Activated CD4-positive, alpha-beta T cell treated with anti-CD3 and anti-CD28 coated beads for 1 hour (primary cell): ENCODE results near the gene RBM38.

Source experiments
- DNase-seq: peaks from one replicate; pipeline ENCODE4 v3.0.0-alpha.2; 2020

Gene RBM38

DNA sequence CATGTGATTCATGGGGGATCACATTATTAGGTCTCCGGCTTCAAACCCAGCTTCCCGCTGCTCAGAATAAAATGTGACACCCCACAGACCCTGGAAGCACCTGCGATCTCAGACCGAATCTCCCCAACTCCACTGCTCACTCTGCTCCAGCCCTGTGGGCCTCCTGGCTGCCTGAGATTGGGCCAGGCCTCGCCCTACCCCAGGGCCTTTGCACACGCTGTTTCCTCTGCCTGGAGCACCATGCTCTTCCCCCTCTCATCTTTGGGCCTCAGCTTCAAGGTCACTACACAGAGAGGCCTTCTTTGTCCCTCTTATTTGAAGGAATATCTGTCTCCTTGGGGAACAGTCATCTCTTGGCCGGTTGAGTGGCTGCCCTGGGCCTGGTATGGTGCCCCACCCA lies 48.8 kb downstream of the RBM38 start:
- DNase-seq = no peak

DNA sequence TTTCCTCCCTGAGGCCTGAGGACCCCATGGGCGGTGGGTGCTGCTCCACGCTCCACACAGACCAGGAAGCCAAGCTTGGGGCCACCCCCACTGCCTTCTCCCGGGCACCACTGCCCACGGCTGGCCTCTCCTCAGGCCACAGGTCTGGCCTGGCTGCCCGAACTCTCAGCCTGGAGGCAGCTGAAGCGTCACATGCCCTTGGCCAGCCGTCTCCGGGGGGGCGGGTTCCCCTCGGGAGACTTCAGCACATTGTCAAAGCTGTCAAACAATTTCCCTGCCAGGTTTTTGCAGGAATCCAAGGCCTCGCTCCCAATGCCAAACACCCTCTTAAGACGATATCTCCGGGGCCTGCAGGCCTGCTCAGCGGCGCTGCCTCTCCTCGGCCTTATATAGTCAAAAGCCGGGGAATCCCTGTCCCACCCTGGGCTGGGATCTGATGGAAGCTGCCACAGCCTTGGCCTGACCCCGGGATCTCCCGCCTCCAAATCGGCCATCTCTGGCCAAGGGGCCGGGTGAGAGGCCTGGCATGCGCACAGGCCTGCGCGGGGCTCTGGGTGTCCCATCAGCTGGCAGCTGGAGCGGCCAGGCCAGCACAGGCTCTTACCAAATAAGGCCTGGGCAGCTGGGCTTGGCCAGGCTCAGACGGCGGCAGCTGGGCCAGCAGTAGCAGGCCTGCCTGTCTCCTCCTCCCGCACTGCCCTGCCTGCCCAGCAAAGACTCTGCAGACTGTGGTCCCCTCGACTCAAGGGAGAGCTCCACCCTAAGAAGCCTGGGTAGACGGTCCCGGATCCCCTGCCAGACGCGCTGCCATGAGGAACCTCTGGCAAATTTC lies 49.7 kb downstream of the RBM38 start:
- no peak for DNase-seq

DNA sequence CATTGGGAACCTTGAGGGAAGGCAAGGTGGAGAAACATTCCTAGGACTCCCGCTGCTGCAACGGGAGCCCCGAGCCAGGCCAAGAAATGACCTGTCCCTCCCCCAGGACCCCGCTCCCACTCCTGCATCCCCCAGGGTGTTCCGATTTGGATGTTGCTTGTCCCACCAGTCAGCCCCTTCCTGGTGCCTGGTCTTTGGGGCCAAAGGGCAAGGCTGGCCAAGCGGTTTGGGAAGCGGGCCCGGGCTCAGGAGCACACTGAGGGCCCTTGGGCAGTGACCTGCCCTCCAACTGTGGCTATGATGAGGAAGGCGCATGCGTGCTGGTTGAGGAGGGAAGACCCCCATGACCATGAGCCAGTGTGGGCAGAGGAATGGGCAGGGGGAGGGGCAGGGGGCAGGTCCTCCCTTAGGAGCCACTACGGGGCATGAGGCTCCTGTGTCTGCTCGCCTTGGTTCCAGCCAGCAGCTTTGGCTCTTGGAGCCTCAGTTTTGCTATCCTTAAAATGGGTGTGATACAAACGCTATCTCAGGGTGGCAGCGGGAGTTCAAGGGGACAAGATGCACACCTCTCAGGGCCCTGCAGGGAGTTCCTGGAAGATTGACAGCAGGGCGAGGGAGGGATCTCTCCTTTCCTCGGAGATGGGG lies 50.4 kb downstream of the RBM38 start:
- no peak for DNase-seq

DNA sequence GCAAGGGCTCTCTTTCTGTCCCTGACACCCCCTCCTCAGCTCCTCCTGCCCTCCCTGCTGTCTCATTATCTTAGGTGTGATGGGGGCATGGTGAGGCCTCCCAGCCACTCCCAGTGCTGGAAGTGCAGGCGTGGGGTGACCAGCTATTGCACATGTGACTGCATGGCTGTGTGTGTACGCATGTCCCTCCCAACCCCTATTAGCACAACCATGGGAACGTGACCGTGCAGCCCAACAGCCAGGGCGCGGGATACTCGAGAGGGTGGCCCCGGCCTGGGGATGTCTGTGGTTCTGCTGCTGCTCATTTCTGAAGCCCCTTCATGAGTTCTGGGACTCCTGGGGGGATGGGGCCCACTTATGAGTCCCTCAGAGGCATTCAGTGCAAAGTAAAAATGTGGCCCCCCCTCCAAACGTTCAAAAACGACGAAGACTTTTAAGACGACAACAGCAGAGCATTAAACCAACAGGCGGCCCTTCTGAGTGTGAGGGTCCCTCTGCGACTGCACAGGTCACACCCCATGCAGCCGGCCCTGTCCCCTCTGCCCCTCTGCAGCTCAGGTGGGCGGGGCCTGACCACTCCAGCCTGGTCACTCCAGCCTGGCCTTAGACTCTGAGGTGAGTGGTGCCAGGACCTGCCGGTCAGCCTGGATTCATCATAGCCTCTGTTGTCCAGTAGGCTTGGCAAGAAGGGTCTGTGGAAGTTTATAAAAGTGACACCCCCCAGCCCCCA lies 51.1 kb downstream of the RBM38 start:
- no peak for DNase-seq

DNA sequence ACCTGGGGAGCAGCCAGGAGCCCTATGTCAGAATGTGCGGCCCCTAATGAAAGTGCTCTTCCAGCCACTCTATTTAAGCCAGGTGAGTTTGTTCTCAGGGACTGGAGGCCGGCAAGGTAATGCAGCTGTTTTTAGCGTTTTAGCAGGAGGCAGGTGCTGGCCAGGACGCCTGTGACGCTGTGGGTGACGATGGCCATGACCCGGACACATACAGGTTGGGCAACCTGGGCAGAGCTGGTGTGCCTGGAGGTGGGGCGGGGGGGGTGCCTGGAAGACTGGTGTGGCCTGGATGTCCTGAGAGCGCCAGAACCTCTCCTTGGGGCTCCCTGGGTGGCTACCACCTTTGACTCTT lies 51.7 kb downstream of the RBM38 start:
- no peak for DNase-seq

DNA sequence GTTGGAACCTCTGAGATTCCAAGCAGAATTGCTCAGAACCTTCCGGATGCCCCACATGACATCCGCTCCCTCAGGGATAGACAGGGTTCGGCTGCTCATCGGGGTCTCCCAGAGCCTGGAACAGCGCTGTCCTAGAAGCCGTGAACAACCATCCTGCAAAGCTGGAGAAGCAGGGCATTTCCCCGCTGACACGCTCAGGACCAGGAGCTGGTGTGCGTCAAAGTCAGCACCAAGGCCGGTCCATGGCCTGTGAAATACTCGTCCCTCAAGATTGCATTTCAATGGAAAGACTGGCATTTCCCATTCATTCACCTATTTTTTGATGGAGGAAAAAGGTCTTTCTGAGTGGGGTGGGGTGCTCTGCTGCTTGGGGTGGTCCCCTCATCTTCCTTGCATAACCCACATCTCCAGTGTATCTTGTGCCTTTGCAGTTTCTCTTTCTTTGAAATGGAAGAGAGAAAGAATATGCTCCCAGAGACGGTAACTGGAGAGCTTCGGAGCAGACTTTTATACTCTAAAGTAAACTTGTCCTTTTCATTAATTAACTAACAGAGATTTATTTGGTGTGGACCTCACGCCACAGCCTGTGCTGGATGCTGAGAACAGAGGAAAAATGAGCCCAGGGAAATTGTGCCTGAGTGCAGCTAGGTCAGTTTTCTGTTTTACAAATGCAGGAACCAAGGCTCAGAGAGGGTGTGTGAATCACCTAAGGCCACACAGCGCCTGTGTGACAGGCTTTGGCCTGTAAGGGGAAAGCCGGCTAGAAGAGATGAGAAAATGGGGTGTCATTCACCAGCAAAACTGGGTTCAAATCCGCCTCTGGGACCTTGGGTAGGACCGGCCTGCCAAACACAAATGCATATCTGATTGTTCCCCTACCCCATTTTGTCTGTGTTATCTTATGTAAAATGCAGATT lies 52.4 kb downstream of the RBM38 start:
- no peak for DNase-seq

DNA sequence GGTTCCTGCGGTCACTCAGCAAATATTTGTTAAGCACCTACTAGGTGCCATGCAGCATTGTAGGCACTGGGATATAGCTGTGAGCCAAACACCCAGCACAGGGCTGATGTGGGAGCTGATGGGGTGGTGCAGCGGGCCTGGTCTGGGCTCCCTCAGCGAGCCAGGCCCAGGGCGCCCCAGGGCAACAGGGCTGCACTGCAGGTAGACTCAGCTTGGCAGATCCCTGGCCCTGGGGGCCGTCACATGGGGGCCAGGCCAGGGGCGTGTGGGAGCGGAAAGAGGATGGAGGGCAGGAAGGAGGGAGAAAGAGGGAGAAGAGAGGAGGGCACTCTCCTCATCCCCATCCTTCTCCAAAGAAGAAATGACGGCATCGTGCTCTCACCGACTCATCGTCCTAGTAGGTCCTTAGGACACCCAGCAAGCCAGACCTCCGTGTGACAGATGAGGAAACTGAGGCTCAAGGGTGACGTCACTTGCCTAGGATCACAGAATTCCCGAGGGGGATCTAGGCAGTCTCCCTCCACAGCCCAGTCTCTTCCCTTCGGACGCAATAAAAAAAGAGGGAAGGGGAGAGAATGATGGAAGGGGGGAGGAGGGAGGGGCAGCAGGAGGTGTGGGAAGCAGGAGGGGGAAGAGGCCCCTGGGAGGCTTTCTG lies 53.3 kb downstream of the RBM38 start:
- DNase-seq = no peak

DNA sequence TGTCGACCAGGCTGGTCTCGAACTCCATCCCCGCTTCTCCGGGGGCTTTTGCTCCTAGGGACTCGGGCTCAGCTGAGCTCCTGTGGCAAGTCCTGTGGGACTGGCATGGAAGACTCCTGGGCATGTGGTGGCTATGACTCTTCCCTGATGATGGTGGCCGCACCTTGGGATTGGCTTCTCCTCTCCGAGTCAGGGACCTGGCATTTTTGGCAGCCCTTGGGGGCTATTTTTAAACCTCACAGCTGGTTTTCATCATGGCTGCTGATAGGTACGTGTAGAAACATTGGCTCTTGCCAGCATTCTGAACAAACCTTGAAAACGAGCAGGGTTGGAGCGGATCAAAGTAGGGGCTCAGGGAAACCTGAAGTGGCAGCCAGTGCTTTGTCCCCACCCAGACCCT lies 54.1 kb downstream of the RBM38 start:
- no peak for DNase-seq

DNA sequence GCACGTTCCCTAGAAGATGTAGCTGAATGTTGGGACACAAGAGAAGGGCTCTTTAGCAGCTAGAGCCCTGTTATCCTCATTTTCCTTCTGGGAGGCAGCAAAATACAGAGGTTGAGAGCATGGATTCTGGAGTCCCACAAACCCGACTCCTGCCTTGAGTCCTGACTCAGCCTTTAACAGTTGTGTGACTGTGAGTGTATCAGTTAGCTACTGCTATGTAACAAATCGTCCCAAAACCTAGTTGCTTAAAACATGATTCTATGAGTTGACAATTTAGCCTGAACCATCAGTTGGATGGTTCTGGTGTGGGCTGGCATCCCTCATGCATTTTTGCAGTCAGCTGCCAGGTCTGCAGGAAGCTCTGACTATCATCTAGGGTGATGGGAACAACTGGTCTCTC lies 54.6 kb downstream of the RBM38 start:
- DNase-seq = no peak

DNA sequence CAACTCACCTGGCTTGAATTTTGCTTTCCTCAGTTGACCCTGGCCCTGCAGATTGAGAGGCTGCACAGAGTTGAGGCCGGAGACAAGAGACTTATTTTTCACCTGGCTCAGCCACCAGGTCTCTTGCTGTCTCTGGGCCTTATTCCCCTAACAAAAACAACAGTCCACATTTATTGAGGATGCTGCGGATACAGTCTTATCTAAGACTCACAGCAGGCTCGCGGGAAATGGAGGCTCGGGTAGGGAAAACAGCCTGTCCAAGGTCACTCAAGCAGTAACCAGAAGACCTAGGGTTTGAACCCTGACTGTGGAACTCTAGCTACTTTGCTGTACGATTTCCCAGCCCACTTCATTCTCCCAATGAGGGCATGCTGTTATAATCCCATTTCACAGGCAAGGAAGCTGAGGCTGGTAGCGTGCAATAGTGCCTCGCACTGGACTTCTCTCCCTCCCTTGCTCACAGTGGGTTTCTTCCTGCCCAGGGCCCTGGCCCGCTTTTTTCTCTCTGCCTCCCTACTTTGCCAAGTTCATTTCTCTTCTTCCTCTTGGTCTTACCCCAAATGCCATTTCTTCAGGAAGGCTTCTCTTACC lies 57.7 kb downstream of the RBM38 start:
- DNase-seq = no peak

DNA sequence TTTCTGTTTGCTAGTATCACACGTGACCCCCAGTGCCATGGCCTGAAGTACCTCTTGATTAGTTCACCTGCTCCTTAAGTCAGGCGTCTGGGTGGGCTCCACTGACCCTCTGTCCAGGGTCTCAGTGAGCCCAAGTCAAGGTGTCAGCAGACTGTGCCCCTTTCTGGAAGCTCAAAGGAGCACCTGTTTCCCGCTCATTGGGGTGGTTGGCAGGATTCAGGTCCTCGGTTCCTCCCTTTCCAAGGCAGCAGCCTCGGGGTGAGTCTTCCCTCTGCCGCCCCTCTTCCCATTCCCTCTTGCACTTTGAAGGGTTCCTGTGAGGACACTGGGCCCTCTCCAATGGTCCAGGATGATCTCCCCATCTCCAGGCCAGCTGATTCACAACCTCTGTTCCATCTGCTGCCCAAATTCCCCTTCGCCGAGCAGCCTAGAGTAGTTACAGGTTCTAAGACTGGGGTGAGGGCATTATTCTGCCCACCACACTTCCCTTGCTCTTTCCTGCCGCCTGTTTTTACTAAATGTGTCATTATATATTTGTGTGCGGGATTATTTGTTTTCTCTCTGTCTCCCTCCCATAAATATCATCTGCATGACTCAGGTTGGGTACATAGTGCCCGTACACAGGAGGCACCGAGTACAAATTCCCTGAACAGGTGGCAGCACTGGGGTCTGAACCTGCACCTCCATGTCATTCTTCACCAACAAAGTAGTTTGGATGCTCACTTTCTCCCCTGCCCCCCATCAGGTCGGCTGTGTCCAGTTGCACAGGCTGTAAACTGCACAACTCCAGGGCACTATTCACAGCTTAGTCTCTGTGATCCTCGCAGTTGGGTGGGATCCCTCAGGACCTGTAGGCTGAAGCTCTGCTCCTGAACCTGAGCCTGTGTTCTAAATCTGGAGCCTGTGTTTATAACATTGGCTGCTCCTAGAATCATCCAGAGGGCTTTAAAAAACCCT lies 58.5 kb downstream of the RBM38 start:
- no peak for DNase-seq

DNA sequence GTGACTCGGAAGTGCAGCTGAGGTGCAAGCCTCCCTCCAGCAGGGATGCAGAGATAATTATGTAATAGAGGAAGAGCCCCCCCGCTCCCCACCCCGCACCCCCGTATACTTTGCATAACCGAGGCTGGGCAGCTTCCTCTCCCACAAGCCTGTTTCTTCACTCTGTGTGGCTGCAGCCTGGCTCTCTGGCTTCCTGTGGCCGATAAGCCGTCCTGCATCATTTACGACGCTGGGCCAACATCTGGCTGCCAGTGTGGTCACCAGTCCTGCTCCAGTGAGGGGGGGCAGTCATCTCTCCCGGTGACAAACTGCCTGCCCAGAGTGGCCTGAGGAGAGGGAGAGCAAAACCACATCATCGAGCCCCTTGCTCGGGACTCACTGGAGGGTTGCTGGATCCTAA lies 59.2 kb downstream of the RBM38 start:
- DNase-seq = no peak

DNA sequence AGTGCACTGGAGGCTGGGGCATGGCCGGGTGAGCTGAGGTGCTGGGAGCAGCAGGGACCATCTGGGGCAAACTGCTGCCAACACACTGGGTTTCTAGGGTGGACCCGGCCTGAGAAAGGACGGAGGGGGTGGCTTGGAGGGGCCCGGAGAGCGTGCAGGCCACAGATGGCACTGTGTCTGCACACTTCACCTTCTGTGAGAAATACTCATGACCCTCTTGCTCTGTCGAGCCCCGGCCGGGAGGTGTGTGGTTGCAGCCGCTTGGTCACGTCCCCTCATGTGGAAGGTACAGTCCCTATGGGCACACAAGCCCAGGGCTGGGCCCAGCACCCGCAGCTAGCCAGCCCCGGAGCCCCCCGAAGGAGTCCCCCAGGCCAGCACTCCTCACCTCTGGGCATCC lies 59.7 kb downstream of the RBM38 start:
- no peak for DNase-seq

DNA sequence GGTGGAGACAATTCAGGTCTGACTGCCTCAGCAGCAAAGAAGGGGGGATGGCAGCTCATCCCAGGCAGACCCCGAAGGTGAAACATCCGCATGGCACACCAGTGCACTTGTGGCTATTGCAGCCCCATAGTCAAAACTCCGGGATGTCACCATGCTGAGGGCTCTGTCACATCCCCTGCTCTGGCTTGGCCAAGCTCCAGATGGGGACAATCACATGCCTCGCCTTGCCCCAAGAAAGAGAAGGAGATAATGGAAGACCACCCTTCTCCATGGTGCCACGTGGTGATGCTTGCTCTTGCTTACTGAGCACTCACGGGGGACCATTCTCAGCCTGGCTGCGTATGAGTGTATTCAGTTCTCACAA lies 60.2 kb downstream of the RBM38 start:
- no peak for DNase-seq

DNA sequence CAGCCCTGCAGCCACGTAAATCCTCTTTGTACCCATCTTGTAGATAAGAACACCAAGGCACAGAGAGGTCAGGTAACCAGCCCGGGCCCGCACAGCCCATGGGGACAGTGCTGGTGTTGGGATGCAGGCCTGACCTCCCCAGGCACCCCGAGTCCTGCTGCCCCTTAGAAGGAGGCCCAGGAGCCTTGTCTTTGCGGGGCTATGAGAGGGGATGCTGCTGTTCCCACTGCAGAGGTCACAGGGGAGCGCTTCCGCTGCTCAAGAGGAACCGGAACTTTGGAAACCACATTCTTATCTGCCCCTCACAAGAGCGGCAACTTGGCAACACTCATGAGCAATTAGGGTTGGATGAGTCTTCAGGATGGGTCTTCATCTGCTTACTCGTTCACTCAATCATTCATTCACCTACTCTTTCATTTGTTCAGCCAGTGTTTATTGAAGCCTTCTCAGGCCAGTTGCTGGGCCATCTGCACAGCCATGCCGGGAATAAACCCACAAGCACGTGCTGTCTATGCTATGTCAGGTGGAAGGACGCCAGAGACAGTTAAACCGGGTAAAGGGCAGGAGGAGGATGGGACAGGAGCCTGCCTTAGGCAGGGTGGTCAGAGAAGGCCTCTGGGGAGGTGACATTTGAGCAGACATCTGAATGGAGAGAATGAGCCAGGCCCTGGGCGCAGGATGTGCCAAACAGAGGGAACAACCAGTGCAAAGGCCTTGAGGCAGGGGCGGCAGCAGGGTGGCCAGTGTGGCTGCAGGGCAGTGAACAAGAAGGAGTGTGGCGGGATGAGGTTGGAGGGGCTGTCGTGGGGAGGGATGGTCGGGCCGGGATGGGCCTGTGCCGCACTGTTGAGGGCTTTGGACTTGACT lies 60.8 kb downstream of the RBM38 start:
- no peak for DNase-seq

DNA sequence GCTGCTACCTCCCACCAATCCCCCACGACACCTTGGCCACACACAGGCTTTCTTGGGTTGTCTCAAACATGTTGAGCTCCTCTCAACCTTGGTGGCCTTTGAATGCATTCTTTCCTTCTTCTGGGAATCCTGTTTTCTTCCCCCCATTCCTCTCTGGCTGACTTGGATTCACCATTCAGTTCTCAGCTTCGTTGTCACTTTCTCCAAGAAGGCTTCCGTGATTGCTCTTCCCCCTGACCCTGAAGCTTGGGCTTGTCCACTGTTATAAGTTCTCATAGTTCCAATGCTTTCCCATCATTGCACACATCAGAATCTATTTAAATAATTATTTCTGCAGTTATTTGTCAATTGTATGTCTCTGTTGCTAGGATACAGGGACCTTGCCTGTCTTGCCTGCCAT lies 64.2 kb downstream of the RBM38 start:
- no peak for DNase-seq

DNA sequence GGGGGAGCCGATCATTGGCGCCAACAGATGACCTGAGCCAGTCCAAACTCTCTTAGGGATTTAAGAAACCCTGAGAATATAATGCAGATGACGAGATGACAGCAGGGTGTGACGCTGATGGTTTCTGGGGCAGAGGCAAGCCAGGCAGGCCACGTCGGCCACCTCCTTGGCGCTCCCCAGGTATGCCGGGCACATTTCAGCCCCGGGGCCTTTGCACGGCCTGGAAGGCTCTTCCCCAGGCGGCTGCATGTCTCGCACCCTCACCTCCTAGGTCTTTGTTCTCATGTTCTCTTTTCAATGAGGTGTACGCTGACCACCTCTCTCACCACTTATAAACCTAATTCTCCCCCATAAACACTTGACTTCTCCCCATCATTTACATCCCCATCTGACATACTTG lies 64.9 kb downstream of the RBM38 start:
- no peak for DNase-seq

DNA sequence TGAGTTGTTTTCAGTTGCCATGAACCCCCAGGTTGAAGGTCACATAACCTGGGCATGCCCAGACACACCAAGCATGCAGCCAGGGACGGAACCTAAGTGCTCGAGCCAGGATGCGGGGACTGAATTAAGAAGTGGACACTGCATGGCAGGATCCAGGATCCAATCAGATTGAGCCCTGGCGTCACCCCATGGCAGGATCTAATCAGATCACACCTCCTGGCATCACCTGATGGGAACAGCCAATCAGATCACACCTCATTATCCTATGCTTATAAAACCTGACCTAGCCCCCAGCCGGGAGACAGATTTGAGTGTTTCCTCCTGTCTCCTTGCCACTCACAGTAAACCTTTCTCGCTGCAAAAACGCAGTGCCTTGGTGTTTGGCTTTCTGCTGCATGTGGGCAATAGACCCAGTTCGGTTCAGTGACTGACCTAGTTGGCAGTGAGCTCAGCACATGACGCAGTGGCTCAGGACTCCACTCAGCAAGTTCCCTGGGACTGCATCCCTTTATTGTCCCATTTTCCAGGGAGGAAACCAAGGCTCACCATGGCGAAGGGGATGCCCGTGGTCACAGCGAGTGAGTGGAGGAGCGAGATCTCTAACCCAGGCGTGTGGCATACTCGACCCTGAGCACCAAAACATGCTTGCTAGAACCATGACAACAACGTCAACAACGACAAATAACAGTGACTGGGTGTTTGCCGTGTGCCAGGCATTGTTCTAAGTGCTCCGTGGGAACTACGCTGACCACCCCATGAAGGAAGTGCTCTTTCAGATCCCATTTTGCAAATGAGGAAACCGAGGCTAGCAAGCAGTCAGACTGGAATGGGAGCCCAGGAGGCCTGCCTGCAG lies 66.3 kb downstream of the RBM38 start:
- DNase-seq = no peak
